A549 (cell line): ENCODE measurements around the gene COPA. TPM values are rescaled to one million over a fixed set of nuclear protein-coding genes. Genes with fewer than 3 reads are reported as not detected.

ENCODE experiments used
- ATAC-seq, 2 experiments: fragments of 200-7000 bp in 1 of 2; fragments of >200 bp in 1 of 2; cut with Nextera tagmentation in 1 of 2; cut with Tn5 transposase in 1 of 2; 3 replicates each; pipeline versions ENCODE4 v1.8.0 to v1.9.1; 2018 to 2020; ENCODE audit warnings: mild to moderate bottlenecking in 1 of 2, moderate library complexity in 1 of 2
- CTCF ChIA-PET: fragments of 300-600 bp; sonication (Branson Sonifier 250); formaldehyde crosslinking; extraction: SDS; loops from one replicate; lab custom pipeline; 2021; ENCODE audit warnings: antibody characterized with exemption, inconsistent platforms; lab: Yijun Ruan, JAX
- POLR2A ChIA-PET: fragments of 350-600 bp; formaldehyde crosslinking; extraction: SDS; loops from one replicate; lab custom pipeline; 2021; ENCODE audit warnings: antibody characterized with exemption, inconsistent platforms; lab: Yijun Ruan, JAX
- DNase-seq, 2 experiments: peaks; one replicate each; pipeline versions ENCODE4 v3.0.0 to v3.0.0-alpha.2; 2011 to 2016; ENCODE audit warnings: low read depth in 1 of 2, low spot score in 1 of 2
- FAIRE-seq: peaks from 2 replicates; lab custom pipeline; 2011; peaks lifted over from hg19 to GRCh38; lab: Jason Lieb, UNC
- H3K27ac ChIP-seq, 2 experiments: fragments of >200 bp; sonication (Bioruptor Twin); formaldehyde crosslinking; 3 replicates each; pipeline ENCODE4 v1.5.1; 2016 to 2017
- H3K4me1 ChIP-seq: fragments of >200 bp; sonication (Bioruptor Twin); formaldehyde crosslinking; 3 replicates; pipeline ENCODE4 v1.6.1; 2016
- H3K4me2 ChIP-seq: fragments of >200 bp; sonication (Bioruptor Twin); formaldehyde crosslinking; 3 replicates; pipeline ENCODE4 v1.6.1; 2016
- H3K4me3 ChIP-seq: fragments of >200 bp; sonication (Bioruptor Twin); formaldehyde crosslinking; 3 replicates; pipeline ENCODE4 v1.5.1; 2016
- H3K9me3 ChIP-seq: fragments of >200 bp; sonication (Bioruptor Twin); formaldehyde crosslinking; 3 replicates; pipeline ENCODE4 v1.6.1; 2016
- BCL3 ChIP-seq: fragments of >200 bp; sonication (Bioruptor Twin); formaldehyde crosslinking; IDR thresholded peaks from 3 replicates; pipeline ENCODE4 v1.6.1; 2016
- BHLHE40 ChIP-seq: IDR thresholded peaks from 2 replicates; pipeline ENCODE4 v1.6.1; 2012; ENCODE audit warnings: low read depth, low read length, inconsistent platforms
- CBX2 ChIP-seq: fragments of 200-600 bp; sonication (generic); IDR thresholded peaks from 2 replicates; pipeline ENCODE4 v1.6.1; 2016; ENCODE audit warnings: low read depth, mild to moderate bottlenecking, borderline replicate concordance
- CEBPB ChIP-seq, 2 experiments: fragments of >200 bp in 1 of 2; sonication (Bioruptor Twin) in 1 of 2; formaldehyde crosslinking in 1 of 2; IDR thresholded peaks; 2 replicates each; pipeline ENCODE4 v1.6.1; 2012 to 2016
- EHMT2 ChIP-seq: fragments of 200-600 bp; sonication (generic); IDR thresholded peaks from 2 replicates; pipeline ENCODE4 v1.6.1; 2016; ENCODE audit warnings: antibody characterized with exemption, low read depth, mild to moderate bottlenecking, moderate library complexity
- EP300 ChIP-seq, 2 experiments: fragments of >200 bp; sonication (Bioruptor Twin); formaldehyde crosslinking; IDR thresholded peaks; 2 replicates in 1 of 2; 3 replicates in 1 of 2; pipeline ENCODE4 v1.6.1; 2016 to 2017
- FOSB ChIP-seq: fragments of 250-450 bp; sonication (Bioruptor Pico); IDR thresholded peaks from 2 replicates; pipeline ENCODE4 v1.5.0; 2020; ENCODE audit warnings: mild to moderate bottlenecking, moderate library complexity
- FOSL2 ChIP-seq, 2 experiments: fragments of 450-650 bp in 1 of 2; fragments of >200 bp in 1 of 2; sonication (Bioruptor Twin) in 1 of 2; formaldehyde crosslinking; IDR thresholded peaks; 2 replicates each; pipeline versions ENCODE4 v1.5.0 to v1.6.1; 2016 to 2020; ENCODE audit warnings: mild to moderate bottlenecking in 1 of 2, moderate library complexity in 1 of 2
- GATA3 ChIP-seq: IDR thresholded peaks from 2 replicates; pipeline ENCODE4 v1.6.1; 2012; ENCODE audit warnings: borderline replicate concordance
- HDAC2 ChIP-seq: fragments of 200-600 bp; sonication (generic); IDR thresholded peaks from 2 replicates; pipeline ENCODE4 v1.6.1; 2016
- HES2 ChIP-seq: fragments of >200 bp; sonication (Bioruptor Twin); formaldehyde crosslinking; IDR thresholded peaks from 2 replicates; pipeline ENCODE4 v1.6.1; 2016
- HEYL ChIP-seq: fragments of 250-450 bp; sonication (Bioruptor Pico); IDR thresholded peaks from 2 replicates; pipeline ENCODE4 v1.8.0; 2021; ENCODE audit warnings: mild to moderate bottlenecking, moderate library complexity
- HMGXB4 ChIP-seq: fragments of 250-450 bp; sonication (Bioruptor Pico); IDR thresholded peaks from 2 replicates; pipeline ENCODE4 v1.5.0; 2021; ENCODE audit warnings: mild to moderate bottlenecking, moderate library complexity, borderline replicate concordance
- HOXB13 ChIP-seq: fragments of 250-450 bp; sonication (Bioruptor Pico); IDR thresholded peaks from 2 replicates; pipeline ENCODE4 v1.5.0; 2020; ENCODE audit warnings: low read depth, mild to moderate bottlenecking, moderate library complexity
- HOXB5 ChIP-seq: fragments of 250-450 bp; sonication (Bioruptor Pico); IDR thresholded peaks from 2 replicates; pipeline ENCODE4 v1.5.0; 2020; ENCODE audit warnings: mild to moderate bottlenecking, moderate library complexity
- MAX ChIP-seq: IDR thresholded peaks from 2 replicates; pipeline ENCODE4 v1.6.1; 2012
- NFE2L2 ChIP-seq: fragments of 150-350 bp; conservative IDR thresholded peaks from 2 replicates; pipeline ENCODE4 v1.6.1; 2014; ENCODE audit warnings: low read length
- NR3C1 ChIP-seq: fragments of >200 bp; sonication (Bioruptor Twin); formaldehyde crosslinking; IDR thresholded peaks from 3 replicates; pipeline ENCODE4 v1.6.1; 2017
- PBX3 ChIP-seq: IDR thresholded peaks from 2 replicates; pipeline ENCODE4 v1.6.1; 2012
- PHF8 ChIP-seq: fragments of 200-600 bp; sonication (generic); IDR thresholded peaks from 2 replicates; pipeline ENCODE4 v1.6.1; 2016; ENCODE audit warnings: low read depth, mild to moderate bottlenecking, antibody characterized with exemption, moderate library complexity, borderline replicate concordance
- RAD21 ChIP-seq, 2 experiments: fragments of >200 bp in 1 of 2; sonication (Bioruptor Twin) in 1 of 2; formaldehyde crosslinking in 1 of 2; IDR thresholded peaks in 1 of 2; conservative IDR thresholded peaks in 1 of 2; 2 replicates in 1 of 2; 3 replicates in 1 of 2; pipeline ENCODE4 v1.6.1; 2012 to 2018; ENCODE audit warnings: inconsistent platforms in 1 of 2
- RCOR1 ChIP-seq: fragments of 150-350 bp; IDR thresholded peaks from 2 replicates; pipeline ENCODE4 v1.6.1; 2014; ENCODE audit warnings: antibody characterized with exemption, low read length, low read depth
- RFX5 ChIP-seq: fragments of 450-650 bp; IDR thresholded peaks from 2 replicates; pipeline ENCODE4 v1.7.1; 2014; ENCODE audit warnings: antibody characterized with exemption, mild to moderate bottlenecking, moderate library complexity
- RNF2 ChIP-seq: fragments of 200-600 bp; sonication (generic); IDR thresholded peaks from 2 replicates; pipeline ENCODE4 v1.6.1; 2016; ENCODE audit warnings: low read depth, mild to moderate bottlenecking, antibody characterized with exemption, moderate library complexity, borderline replicate concordance
- TFCP2L1 ChIP-seq: fragments of 250-450 bp; sonication (Bioruptor Pico); IDR thresholded peaks from 2 replicates; pipeline ENCODE4 v1.5.0; 2021; ENCODE audit warnings: mild to moderate bottlenecking
- USF2 ChIP-seq: fragments of 450-650 bp; IDR thresholded peaks from 2 replicates; pipeline ENCODE4 v1.6.1; 2014; ENCODE audit warnings: antibody characterized with exemption
- ZC3H11A ChIP-seq: fragments of 450-650 bp; IDR thresholded peaks from 2 replicates; pipeline ENCODE4 v1.6.1; 2014; ENCODE audit warnings: antibody characterized with exemption, mild to moderate bottlenecking
- WGBS: methylation state at CpG from one replicate; pipeline ENCODE4 v1.1.6; 2017; ENCODE audit errors: missing lambda C conversion rate; 5-methylcytosine and 5-hydroxymethylcytosine counted together
- polyA plus RNA-seq, 4 experiments: library from polyadenylated mRNA; depleted of rRNA in 3 of 4; stranded (reverse); fragments of >200 nt; fragmentation: RNase III in 1 of 4; extraction: RNeasy Plus Mini Kit Qiagen cat#74134 plus additional on column Dnase treatment in 1 of 4; gene quantifications; 2 replicates in 3 of 4; 3 replicates in 1 of 4; pipeline ENCODE4 v1.2.3, GENCODE V29; 2011 to 2017

The COPA gene
- polyA plus RNA-seq, 2 of the 4 experiments (the other 2 are of a cell fraction) = 83.5 to 149 TPM

- no peak overlapping the region for H3K4me3 ChIP-seq
- FAIRE-seq (no peak), ATAC-seq (no peak), DNase-seq (no peak)
- WGBS = 91% methylated on average over 1 of the region's 1 CpG
- CTCF ChIA-PET = interaction anchor here (0.7 to 3.0 kb wide), 5 partner anchors 19 to 184 kb away, joined by 3 to 12 read pairs (median 8); no protein-coding TSS in a partner anchor
- no peak for TF ChIP-seq RAD21 (conservative IDR thresholded peaks at IDR 0.05 in 1 of 2, IDR thresholded peaks at IDR 0.05 in 1 of 2)
- no peak for TF ChIP-seq HES2
- TF ChIP-seq HOXB5 = no peak
- TF ChIP-seq NR3C1 = no peak
- no peak for TF ChIP-seq RFX5
- TF ChIP-seq HOXB13 = no peak
- no peak for TF ChIP-seq EHMT2
- TF ChIP-seq USF2 = no peak
- TF ChIP-seq CEBPB (IDR thresholded peaks at IDR 0.05) = no peak
- TF ChIP-seq PBX3 = no peak
- TF ChIP-seq HMGXB4 (CRISPR knock-in tag) = no peak
- no peak for TF ChIP-seq RCOR1
- no peak for TF ChIP-seq CBX2
- TF ChIP-seq GATA3 = no peak
- no peak for TF ChIP-seq BCL3
- no peak for TF ChIP-seq ZC3H11A
- TF ChIP-seq RNF2 = no peak
- TF ChIP-seq HDAC2 = no peak
- no peak overlapping the region for H3K27ac ChIP-seq
- POLR2A ChIA-PET = no interaction called here
- H3K4me2 ChIP-seq = no peak overlapping the region
- H3K4me1 ChIP-seq = no peaks in the 10 kb centered on the region
- no peaks in the 10 kb centered on the region for H3K9me3 ChIP-seq
Measured at GRCh38 chr1:160271025-160271424, 72.0 kb downstream of the COPA start.

GRCh38 chr1:160267284-160267991, 75.6 kb downstream of the COPA start:
- FAIRE-seq (no peak), DNase-seq (no peak), ATAC-seq (no peak)
- H3K4me1 ChIP-seq = peaks cover 4% of the 10 kb centered on the region; the same call in 1 of the 3 replicates
- ChIA-PET POLR2A (no interaction called here), CTCF (interaction anchor here (0.6 to 6.8 kb wide), 7 partner anchors 9 to 167 kb away, joined by 3 to 38 read pairs (median 5); no protein-coding TSS in a partner anchor)
- H3K4me3 ChIP-seq = no peak overlapping the region
- no peak overlapping the region for H3K27ac ChIP-seq
- no peak overlapping the region for H3K4me2 ChIP-seq
- WGBS = 32% methylated on average over 10 of the region's 10 CpGs
- TF ChIP-seq BHLHE40 (no peak), HEYL (no peak), MAX (no peak), TFCP2L1 (CRISPR knock-in tag) (no peak), NFE2L2 (no peak), FOSB (CRISPR knock-in tag) (no peak), PHF8 (no peak), FOSL2 (IDR thresholded peaks at IDR 0.05) (no peak), FOSL2 (CRISPR knock-in tag; IDR thresholded peaks at IDR 0.05) (no peak), EP300 (IDR thresholded peaks at IDR 0.05) (no peak)
- no peaks in the 10 kb centered on the region for H3K9me3 ChIP-seq
